HG03196 (cell line): ENCODE measurements around the gene PEMT.
A peak's percentile ranks its signal among the peaks of the same experiment; 100 is the strongest.
"Not testable (repeated sequence)": the region's sequence is repeated elsewhere in the genome, so short reads cannot be mapped to it uniquely, and the experiment has no call there.

Experiments used
- ATAC-seq: cut with Tn5 transposase; IDR thresholded peaks from one replicate; pipeline ENCODE4 v1.9.1; 2021; ENCODE audit not compliant: unreplicated experiment

The PEMT gene

DNA sequence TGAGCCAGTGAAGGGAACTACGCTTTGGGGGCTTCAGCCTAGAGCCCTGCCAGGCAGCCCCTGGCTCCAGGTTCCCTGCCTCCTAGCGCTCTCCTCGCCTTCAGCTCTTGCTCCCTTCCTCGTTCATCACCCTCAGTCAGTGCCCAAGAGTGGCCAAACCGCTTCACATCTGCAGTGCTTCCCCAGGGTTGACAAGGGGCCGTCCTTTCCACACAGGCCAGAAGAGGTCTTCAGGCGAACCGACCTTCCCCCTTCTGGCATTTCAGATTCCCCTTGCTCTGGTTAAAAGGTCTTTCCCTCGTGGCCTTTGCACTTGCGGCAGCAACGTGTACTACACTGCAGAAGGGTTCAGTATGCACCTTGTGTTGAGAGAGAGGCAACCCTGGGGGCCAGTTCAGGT lies 99.4 kb downstream of the PEMT start:
- no peak for ATAC-seq

DNA sequence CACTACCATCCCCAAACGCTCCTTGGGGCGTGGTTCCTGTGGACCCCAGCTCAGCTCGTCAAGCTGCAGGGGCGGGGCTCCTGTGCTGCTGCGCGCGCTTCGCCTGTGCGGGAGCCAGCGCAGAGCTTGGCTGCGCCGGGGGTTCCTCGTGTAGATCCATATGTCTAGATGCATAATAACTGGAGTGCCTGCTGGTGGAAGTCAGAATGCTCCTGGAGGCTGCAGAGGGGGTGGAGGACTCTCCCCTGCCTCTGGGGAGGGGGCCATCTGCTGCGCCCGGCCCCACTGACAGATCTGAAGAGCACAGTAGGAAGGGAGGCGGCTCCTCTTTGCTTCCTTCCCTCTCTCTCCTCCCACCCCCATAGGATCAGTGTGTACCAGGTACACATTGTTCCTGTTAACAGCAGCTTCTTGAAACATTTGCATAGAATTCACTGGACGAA lies 99.9 kb downstream of the PEMT start:
- no peak for ATAC-seq

DNA sequence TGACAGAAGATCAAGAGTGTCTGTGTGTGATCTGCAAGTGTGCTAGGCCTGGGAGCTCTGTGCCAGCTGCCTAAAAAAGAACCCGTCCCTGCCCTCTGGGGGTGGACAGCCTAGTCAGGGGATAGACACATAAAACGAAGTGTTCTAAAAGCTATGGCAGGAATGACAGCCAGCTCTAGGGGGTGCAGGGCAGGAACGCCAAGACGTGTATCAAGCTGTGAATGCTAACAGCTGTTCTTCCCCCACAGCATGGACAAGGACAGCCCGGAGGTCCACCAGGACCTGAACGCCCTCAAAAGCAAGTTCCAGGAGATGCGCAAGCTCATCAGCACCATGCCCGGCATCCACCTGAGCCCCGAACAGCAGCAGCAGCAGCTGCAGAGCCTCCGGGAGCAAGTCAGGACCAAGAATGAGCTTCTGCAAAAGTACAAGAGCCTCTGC lies 100.5 kb downstream of the PEMT start:
- no peak for ATAC-seq

DNA sequence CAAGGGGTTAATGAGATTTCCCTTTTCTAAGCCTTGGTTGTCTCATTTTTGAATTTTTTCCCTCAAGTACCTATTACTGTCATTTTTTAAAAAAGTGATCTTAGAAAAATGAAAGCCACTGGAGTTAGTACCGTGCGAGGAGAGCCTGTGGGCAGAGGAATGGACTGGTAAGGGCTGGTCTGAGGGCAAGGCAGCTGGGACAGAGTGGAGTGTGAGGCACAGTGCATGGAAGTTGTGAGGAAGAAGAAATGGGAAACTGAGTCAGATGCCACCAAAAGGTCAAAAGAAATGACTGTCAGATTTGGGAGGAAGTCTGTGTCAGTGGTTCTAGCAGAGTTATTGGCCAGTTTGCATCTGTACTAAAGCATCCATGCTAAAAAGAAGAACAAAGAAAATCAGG lies 103.5 kb downstream of the PEMT start:
- no peak for ATAC-seq

DNA sequence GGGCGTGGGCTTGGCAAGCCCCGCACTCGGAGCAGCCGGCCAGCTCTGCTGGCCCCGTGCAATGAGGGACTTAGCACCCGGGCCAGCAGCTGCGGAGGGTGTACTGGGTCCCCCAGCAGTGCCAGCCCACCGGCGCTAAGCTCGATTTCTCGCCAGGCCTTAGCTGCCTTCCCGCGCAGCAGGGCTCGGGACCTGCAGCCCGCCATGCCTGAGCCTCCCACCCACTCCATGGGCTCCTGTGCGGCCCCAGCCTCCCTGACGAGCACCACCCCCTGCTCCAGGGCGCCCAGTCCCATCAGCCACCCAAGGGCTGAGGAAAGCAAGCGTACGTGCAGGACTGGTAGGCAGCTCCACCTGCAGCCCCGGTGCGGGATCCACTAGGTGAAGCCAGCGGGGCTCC lies 105.1 kb downstream of the PEMT start:
- ATAC-seq = not testable (repeated sequence)

DNA sequence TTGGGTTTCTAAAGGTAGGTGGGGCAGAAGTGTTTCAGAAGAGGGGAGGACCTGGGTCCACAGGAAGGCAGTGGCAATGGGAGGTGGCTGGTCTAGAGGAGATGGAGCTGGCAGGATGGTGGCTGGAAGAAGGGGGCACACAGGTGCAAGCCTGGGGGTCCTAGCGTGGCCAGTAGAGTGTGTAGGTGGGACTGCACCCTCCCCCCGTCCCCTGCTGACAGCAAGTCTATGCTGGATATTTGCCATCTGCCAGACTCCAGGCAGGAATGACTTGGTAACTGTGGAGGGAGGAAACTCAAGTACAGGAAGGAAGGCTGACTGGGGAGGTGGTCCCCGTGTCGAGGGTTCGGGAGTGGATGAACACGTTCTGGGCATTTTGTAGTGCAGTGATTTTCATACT lies 106.1 kb downstream of the PEMT start:
- no peak for ATAC-seq

DNA sequence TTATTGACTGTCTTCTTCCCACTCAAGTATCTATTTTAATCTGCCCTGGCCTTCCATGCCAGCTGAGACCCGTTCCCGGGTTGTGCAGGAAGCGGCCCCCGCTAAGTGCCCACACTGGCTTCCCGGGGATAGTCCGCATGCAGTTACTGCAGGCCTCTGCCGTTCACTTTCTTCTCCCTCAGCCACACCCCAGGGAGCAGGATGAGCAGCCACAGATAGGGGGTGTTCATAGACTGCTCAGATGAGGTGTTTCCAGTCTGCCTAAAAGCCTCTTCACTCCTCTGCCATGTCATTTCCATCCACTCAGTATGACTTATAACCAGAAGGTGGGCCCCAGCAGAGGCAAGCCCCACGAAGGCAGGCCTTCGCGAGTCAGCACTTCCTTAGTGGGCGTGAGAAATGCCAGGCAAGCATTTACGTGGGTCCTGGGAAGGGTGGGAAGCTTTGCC lies 107.0 kb downstream of the PEMT start:
- no peak for ATAC-seq

DNA sequence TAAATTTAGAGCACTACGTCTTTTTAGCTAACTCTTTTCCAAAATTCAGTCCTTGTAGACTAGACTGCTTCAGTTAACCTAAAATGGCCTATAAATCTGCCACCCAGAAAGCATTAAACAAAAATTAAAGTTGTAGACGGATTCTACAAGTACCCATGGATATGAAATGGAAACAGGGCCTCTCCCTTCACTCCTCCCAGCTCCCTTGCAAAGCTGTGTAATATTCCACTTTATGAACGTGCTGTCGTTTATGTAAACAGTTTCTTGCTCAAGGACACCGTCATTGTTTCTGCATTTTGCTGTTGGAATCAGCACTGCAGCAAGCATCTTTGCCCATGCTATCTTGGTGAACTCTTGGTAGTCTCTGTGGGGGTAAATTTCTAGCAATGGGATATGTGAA lies 109.6 kb downstream of the PEMT start:
- no peak for ATAC-seq

DNA sequence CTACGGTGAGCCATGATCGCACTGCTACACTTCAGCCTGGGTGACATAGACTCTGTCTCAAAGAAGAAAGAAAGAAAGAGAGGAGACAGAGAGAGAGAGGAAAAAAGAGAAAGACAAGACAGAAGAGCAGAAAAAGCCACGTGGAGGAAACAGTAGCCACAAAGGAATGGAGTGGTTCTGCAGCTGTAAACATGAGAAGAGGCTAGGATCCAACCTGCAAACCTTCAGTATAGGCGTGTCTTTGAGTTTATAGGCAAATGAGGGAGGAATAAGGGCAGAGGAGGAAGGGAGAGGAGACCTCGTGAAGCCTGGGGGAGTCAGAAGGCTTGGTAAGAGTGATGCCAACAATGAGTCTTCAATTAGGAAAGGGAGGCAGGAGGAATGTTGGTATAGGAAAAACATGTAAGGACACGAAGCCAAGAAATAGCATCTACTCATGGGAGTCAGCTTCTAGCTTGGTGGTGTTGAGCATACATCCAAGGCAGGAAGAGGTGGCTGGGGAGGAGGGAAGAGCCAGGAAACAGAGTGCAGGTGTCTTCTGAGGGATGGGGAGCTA lies 110.8 kb downstream of the PEMT start:
- no peak for ATAC-seq

DNA sequence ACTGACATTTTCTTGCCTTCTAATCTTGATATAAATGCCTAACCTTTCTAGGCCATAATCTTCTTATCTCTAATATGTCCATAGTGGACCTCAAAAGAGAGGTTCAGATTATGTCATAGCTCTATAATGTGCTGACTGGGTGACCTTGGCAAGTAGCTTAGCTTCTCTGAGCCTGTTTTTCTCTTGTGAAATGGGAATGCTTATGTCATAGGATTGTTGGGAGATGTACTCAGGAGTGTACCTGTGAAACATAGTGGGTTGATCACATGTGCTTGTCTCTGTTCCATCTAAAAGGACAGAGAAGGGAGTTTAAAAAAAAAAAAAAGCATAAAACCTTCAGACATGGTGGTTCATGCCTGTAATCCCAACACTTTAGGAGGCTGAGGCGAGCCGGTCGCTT lies 112.3 kb downstream of the PEMT start:
- ATAC-seq = no peak

DNA sequence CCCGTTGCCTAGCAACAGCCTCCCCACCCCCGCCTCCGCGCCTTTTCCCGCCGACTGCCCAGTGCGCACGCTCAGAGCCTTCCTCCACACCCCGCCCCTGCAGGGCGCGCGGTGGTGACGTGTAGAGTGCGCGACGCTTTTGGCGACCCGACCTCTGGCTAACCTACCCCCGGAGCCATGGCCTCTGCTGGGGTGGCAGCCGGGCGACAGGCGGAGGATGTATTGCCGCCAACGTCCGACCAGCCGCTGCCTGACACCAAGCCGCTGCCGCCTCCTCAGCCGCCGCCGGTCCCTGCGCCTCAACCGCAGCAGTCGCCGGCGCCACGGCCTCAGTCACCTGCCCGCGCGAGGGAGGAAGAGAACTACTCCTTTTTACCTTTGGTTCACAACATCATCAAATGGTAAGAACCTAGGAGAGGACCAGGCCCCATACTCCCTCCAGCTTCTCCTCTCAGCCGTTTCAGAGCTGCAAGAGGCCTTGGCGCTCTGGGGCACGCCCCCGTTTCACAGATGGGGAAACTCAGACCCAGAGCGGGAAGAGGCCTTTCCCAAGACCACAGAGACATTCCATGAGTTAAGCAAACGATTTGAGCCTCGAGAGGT lies 114.5 kb downstream of the PEMT start, which contains the start of gene MED9:
Gene MED9, plus strand, starts transcription at position 136 of the 603 bp plus-strand sequence. Its CDS starts 42 bp downstream, at position 178.
- ATAC-seq = peak; percentile 70

DNA sequence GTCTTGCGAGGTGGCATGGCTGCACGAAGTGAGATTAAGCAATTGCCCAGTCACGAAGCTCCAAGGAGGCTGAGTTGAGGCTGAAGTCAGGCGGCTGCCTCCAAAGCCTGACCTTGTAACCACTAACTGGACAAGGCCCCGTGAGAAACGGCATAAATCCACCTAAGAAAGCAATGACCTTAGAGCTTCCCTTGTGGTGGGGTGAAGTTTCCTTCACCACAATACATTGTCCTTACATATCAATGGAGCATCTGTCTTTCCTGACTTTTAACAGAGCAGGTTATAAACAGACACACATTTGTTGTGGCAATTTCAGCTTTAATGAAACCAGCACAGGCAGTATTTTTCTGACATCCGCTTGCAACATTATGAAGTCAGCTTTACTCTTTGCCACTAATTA lies 117.2 kb downstream of the PEMT start:
- no peak for ATAC-seq

DNA sequence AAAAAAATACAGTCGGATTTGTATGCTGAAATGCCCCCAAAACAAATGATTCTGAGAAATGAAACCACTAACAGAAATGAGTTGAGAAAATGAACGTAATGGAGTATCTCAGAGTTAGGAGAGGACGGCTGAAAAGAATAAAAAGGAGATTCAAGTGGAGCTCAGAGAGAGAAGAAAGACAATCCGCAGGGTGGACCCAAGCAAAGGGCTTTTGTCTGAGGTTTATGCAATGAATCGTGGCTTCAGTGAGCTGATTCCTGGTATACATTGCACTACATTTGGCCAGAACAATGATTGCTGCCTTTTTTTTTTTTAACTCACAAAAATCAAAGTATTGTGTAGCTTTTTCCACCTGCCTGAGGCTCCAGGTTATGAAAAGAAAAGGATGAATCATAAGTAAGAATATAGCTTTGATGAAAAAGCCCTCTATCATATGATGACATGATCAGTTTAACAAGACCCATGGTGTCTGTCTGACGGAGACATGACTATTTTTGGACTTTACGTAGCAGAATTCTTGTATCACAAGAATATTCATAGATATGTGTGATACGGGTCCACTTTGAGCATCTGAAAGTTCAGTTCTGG lies 119.1 kb downstream of the PEMT start:
- no peak for ATAC-seq

DNA sequence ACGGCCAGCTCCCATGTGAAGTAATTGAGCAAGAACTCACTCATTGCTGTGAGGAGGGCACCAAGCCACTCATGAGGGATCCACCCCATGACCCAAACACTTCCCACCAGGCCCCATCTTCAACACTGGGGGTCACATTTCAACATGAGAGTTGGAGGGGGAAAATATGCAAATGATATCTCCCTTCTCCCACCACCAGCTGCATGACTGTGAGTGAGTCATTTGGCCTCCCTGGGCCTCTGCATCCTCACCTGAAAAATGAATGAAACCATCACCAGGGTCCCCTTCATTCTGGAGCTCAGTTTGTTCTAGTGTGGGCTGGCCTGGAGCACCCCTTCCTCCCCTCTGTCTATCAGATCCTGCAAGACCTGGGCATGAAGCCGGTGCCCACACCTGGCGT lies 121.5 kb downstream of the PEMT start:
- no peak for ATAC-seq

DNA sequence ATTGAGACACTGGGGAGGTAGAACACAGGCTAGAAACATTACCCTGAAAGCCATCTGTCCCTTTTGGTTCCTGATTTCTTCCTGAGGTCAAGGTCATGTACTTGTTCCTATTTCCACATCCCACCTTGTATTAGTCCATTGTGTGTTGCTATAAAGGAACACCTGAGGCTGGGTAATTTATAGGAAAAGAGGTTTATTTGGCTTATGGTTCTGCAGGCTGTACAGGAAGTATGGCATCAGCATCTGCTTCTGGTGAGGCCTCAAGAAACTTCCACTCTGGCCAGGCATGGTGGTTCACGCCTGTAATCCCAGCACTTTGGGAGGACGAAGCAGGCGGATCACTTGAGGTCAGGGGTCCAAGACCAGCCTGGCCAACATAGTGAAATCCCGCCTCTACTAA lies 122.2 kb downstream of the PEMT start:
- ATAC-seq = no peak

DNA sequence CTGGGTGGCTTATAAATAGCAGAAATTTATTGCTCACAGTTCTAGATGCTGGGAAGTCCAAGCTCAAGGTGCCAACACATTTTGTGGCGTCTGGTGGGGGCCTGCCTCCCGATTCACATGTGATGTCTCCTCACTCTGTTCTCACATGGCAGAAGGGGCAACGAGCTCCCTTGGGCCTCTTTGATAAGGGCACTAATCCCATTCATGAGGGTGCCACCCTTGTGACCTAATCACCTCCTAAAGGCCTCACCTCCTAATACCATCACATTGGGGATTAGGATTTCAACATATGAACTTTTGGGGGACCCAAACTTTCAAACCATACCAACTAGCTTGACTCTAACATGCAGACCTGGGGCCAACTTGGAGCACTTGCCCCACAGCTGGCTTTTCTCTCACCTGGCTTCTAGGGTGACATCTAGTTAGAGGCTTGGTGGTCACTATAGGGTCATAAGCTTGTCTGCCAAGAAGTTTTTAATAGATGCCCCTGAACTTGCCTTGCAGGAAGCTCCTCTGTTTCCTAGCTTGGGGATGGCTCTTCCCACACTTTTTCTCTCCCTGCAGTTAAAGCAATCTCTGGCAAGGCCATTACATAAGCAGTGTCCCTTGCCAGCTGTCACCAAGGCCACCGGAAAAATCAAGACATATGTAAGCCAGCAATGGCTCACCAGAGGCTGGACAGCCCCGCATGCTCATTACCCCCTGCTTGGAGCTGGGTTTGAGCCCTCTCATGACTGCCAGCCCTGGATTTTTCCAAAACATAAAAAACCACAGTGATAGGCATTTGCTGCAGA lies 123.1 kb downstream of the PEMT start:
- ATAC-seq = no peak

DNA sequence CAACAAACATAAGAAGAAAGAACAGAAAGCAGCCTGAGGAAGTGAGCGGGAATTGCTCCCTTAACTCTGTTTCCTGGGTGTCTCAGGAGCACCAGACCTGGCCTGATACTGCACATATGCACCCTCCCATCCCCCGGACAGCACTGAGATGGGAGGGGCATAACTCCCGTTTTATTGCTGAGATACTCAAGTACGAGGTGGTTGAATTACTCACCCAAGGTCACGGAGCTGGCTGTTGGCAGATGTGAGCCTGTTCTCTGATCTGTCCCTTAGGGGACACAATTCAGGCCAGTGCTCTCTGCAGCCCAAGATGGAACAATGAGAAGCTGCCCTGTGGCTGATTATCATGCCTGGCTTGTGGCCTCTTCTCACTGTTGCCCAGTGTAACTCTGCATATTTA lies 123.8 kb downstream of the PEMT start:
- no peak for ATAC-seq

DNA sequence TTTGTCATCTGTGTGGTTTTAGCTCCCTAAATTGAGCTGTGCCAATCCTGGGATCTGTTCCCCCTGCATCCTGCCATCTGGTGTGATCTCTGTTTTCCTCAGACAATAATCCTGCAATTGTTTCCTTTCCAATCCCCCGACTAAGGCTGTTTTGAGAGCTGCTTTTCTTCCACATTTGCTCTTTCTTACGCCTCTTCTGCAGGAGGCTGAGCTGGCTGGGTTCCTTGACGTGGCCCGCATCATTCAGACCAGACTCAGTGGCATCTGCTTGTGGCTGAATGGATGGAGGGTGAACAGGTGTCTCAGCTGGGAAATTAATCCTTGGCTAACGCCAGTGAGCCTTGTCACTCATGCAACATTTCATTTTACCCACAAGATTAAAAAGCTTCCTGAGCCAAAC lies 124.5 kb downstream of the PEMT start:
- no peak for ATAC-seq

DNA sequence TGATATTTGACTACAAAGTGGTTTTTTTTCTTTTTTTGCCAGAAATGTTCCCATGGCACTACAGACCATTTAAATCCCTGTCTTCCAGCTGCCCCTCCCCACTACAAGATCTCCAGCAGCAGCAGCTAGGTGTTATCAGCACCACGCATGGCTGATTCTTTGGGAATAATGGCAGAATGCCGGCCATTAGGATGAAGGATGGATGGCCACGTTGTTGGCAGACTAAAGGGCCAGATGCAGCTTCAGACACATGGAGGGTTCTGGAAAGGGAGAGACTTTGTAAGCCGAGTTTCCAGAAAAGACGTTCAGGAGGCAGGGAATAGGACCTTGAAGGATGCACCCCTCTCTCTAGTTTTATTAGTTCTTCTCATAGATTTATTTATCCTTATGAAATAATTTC lies 125.0 kb downstream of the PEMT start:
- no peak for ATAC-seq

DNA sequence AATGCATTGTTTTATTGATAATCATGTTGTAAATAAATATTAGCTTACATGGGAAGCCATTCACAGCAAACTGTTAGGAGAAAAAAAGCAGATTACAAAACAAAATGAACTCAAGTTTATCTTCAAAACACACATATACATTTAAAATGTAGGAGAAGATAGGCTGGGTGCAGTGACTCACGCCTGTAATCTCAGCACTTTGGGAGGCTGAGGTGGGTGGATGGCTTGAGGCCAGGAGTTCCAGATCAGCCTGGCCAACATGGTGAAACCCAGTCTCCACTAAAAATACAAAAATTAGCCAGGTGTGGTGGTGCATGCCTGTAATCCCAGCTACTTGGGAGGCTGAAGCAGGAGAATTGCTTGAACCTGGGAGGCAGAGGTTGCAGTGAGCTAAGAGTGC lies 125.6 kb downstream of the PEMT start:
- ATAC-seq = not testable (repeated sequence)

DNA sequence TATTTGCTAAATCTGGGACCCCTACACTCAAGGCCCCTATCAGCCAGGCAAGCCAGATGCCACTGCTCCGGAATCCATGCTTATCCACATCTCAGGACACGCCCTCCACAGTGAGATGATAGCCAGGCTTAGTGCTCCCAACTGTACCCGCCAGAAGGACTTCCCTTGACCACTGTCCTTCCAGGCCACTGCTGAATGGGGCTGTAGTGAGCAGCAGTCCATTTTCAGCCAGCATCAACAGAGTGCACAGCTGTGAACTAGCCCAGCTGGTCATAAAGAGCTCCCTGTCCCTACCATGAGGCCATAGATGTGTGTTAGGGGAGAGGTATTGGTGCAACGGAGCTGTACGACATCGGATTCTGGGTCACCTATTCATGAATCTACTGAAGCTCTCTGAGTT lies 127.7 kb downstream of the PEMT start:
- ATAC-seq = no peak
